Placental epithelial cell (primary cell): ENCODE data around the gene C5orf46. TPM values are rescaled to one million over a fixed set of nuclear protein-coding genes. Genes with fewer than 3 reads are reported as not detected.

Source experiments
- total RNA-seq: library from RNA; depleted of rRNA; stranded (reverse); fragments of >200 nt; gene quantifications from 2 replicates; pipeline ENCODE4 v1.2.3, GENCODE V29; 2012

Gene C5orf46
- 9.9 and 22.0 TPM in 2 replicates for total RNA-seq

GRCh38 chr5:147906326-147907095, at the start of gene C5orf46:
Gene C5orf46 (minus strand): TSS chr5:147906538. CDS start chr5:147906501, 37 bp downstream.

DNA sequence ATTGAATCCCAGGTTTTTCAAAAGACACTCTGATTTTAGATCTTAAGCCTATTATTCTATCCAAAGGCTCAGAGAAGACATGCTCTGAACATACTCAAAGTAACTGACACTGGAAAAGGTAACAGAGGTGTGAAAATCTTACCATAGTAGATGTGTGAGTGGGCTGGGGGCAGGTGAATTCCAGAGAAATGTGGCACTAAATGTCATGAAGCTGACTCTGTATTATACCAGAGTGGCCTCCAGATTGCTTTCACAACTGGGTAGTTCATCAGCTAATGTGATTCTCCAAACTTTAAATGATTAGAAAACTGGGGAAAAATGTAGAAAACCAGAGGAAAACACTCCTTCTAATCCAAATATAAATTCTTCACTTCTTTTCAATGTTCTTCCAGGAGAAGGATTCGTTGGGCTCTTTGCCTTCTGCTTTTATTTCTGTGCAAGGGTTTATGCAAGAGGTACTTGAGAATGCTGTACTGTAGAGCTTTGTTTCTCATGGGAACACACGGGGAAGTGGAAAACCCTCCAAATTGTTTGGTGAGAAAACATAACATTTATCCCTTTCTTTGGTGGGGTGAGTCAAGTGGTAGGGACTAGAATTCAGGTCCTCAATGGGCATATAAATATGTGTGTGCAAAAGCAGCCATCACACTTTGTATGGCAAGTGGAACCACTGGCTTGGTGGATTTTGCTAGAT, 28.1 kb downstream of the C5orf46 start, which contains the start of gene SCGB3A2:
SCGB3A2 (plus strand) TSS at position 646 of the 694 bp plus-strand sequence. CDS start 93 bp downstream, outside the sequence.

Other genes starting within 250 kb of the C5orf46 start
- gene JAKMIP2, start 123.8 kb downstream of the C5orf46 start, total RNA-seq, result not detected in 2 replicates
- not detected in 2 replicates for gene SPINK1, start 74.9 kb downstream of the C5orf46 start, total RNA-seq
- gene SCGB3A2, start 27.8 kb downstream of the C5orf46 start, total RNA-seq, result 1.2 TPM in 1 of 2 replicates, not detected in the other
- gene SPINK5, start 157.4 kb upstream of the C5orf46 start, total RNA-seq, result not detected in 2 replicates